HG02884 (cell line): ENCODE results near the gene DZANK1.
"Not testable (repeated sequence)": the region's sequence is repeated elsewhere in the genome, so short reads cannot be mapped to it uniquely, and the experiment has no call there.

Experiments used
- ATAC-seq: cut with Tn5 transposase; IDR thresholded peaks from one replicate; pipeline ENCODE4 v1.9.1; 2021; ENCODE audit warnings: mild to moderate bottlenecking, moderate library complexity; ENCODE audit not compliant: unreplicated experiment

The DZANK1 gene

DNA sequence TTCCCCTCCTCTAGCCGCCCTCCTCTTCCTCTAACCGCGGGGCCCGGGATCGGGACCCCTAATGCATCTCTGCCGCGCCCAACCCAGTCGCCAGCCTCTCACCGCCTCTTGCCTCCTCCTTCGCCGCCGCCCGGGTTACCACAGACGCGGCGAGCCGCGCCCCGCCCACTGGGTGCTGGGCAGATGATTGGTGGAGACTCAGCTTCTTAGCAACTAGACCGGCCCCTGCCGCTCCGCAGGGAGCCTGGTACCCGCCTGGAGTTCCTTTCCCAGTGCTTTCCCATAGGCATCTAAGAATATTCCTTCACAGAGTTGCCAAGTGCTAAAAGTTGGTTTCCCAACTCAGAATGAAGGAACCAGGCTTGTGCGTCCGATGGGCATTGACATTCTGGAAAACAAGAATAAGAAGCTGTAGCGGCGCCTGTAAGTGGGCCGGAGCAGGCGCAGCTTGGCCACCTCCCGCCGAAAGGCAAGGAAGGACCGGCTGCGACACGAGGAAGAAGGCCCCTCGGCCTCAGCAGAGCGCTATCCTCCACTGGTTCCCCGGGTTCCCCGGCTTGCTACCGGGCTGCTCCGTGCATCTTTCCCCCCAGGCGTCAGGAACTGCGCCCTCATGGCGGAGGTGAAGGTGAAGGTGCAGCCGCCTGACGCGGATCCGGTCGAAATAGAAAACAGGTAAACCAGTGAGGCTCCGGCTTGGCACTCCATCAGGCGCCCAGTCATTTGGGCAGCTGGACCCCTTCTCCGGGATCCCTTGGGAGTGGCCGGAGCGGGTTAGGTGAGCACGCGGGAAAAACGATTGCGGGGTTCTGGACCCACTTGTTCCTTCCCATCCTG is at the start of gene DZANK1, which contains the start of gene POLR3F:
Gene DZANK1, minus strand, starts transcription at position 137 of the 837 bp plus-strand sequence. CDS start 1,672 bp downstream, outside the sequence.
Gene POLR3F, plus strand, starts transcription at position 497 of the 837 bp plus-strand sequence. Its CDS starts 117 bp downstream, at position 614.
- peak; percentile 98 for ATAC-seq

DNA sequence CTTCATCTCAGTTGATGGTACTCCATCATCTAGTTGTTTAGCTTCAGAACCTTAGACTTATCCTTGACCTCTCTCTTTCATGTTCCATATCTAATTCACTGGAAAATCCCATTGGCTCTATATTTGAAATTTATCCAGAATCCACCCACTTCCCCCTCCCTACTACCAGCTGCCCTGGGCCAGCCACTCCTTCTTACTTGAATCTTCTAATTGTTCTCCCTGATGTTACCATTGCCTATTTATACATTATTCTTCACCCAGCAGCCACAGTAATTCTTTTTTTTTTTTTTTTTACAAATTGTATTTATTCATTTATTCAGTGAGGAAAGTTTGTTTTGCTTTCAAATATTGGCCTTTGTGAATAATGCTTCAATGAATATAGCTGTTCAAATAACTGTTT is 49.1 kb upstream of the DZANK1 start:
- ATAC-seq: no peak

DNA sequence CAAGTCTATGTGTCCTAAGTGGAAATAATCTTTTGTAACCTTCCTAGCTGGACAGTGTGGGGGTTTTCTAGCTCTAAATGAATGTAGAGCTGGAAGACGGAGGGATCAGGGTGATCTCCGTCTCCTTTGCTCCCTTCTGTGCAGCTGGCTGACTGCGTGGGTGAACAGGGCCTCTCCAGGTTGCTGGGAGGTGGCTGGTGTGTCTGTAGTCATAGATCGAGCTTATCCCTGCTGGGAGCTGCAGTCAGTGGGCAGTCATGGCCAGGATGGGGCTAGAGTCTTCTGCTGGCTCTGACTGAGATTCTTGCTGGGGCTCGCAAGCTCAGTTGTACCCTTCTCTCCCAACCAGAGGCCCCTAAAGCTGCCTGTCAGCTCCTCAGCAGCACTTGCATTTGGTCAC is 47.3 kb upstream of the DZANK1 start:
- no peak for ATAC-seq

DNA sequence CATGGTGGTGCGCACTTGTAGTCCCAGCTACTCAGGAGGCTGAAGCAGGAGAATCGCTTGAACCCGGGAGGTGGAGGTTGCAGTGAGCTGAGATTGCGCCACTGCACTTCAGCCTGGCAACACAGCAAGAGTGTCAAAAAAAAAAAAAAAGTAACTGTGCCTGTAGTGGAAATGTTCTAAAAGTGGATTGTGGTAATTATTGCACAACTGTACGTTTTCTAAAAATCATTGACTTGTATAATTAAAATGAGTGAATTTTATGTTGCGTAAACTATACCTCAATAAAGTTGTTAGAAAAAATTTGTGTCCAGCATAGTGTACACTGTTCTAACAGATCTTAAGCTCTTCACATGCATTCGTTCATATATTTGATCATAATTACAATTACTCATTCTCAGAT is 46.4 kb upstream of the DZANK1 start:
- ATAC-seq: no peak

DNA sequence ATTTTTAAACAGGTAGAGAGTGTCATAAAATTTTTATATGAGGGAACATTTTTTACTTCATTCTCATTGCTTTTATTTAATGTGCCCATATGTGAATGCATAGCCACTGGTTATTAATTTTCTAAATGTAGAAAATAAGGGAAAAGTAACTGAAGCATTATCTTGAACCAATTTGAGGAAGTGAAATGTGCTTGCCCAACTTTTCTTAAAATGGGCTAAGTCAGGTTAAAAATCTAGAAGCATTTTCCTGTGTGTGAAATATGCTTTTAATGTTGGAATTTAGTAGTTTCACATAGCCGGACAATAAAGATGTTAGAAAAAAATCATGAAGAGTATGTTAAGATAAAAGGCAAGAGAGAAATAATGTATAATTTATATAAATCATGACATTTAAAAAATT is 44.7 kb upstream of the DZANK1 start:
- ATAC-seq: no peak

DNA sequence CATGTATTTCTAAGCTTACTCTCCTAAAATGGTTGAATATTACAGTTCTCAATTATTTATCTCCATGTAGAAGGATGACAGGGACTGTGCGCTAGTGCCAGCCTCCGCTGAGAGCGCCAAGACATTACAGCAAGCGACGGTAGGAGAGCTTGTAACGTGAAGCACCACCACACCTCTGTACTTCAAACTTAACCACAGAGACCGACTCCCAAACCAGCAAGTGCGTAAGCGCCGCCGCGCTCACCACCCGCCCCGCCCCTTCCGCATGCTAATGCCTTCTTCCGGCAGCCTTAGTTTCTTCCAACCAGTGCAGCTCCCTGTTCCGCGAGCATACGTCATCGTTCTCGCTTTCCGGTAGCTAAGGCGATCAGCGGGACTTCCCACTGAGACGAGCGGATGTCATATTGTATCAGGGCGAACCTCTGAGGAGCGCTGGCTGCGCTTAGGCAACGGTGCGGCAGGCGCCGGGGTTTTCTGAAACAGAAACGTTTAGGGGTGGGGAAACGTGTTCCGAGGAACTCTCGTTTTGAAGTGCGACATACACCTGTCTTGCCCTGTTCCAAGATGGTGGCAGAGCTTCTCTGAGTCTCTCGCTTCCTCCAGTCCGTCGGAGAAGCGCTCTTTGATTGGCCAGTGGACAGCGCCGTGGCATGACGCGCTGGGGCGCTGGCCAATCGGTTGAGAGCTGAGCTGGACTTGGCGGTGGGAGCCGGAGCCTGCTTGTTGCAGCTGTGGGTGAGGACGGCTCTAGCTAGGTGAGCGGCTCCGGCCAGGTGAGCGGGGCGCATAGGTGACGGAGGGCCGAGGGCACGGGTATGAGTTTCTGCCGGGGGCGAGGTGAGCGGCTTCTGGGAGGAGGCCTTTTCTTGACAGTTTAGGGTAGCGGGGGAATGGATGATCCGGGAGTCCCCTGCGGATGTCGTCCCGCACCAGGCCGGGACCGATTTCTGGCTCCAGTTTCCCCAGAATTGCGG is 40.7 kb upstream of the DZANK1 start, which contains the start of gene SEC23B:
Gene SEC23B, plus strand, starts transcription at position 723 of the 974 bp plus-strand sequence. CDS start 2,896 bp downstream, outside the sequence.
- peak; percentile 93 for ATAC-seq

DNA sequence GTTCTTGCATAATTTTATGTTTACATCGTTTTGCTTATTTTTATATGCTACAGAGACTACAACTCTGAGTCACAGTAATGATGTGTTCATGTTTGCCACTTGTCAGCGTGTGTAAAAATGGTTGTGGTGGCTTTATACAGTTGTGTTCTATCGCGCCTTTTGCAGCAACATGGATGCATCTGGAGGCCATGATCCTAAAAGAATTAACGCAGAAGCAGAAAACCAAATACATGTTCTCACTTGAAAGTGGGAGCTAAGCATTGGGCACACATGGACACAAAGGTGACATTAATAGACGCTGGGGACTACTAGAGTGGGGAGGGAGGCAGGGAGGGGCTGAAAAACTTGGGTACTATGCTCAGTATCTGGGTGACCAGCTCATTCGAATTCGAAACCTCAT is 39.9 kb upstream of the DZANK1 start:
- ATAC-seq: no peak

DNA sequence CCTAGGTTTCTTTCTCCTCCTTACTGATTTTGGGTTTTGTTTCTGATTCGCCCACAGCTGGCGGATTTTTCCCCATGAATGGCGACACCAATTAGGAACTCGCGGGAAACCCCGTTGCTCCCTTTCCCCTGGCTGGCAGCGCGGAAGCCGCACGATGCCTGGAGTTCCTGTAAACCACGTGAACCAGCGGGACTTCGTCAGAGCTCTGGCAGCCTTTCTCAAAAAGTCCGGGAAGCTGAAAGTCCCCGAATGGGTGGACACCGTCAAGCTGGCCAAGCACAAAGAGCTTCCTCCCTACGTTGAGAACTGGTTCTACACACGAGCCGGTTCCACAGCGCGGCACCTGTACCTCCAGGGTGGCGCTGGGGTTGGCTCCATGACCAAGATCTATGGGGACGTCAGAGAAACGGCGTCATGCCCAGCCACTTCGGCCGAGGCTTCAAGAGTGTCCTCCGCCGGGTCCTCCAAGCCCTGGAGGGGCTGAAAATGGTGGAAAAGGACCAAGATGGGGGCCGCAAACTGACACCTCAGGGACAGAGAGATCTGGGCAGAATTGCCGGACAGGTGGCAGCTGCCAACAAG is 37.7 kb upstream of the DZANK1 start:
- ATAC-seq: no peak

DNA sequence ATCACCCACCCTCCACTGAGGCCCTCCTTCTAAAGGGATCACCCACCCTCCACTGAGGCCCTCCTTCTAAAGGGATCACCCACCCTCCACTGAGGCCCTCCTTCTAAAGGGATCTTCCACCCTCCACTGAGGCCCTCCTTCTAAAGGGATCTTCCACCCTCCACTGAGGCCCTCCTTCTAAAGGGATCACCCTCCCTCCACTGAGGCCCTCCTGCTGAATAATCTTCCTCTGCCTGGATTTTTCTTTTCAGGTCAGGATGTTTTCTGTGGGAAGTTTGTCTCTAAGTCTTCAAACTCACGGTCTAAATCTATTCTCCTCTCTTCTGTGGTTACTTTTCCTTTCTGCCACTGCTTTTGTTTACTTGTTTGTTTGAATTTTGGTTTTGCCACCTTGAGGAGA is 34.8 kb upstream of the DZANK1 start:
- ATAC-seq: not testable (repeated sequence)

DNA sequence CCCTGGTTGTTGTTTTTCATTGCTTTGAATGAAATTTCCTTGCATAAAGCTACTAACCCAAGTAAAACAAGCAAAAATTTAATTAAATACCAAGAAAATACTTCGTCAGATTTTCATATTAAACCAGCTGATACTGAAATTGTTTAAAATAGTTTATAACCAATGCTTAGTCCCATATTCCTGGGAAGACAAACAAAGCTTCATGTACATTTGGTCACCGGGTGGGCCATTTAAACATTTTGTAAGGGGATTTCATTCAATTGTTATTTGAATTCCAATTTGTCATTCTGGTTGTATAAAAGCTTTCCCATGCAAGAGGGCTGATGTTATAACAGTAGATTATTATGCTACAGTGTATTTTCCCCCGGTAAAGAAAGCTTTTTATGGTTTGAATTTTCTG is 30.8 kb upstream of the DZANK1 start:
- ATAC-seq: no peak

DNA sequence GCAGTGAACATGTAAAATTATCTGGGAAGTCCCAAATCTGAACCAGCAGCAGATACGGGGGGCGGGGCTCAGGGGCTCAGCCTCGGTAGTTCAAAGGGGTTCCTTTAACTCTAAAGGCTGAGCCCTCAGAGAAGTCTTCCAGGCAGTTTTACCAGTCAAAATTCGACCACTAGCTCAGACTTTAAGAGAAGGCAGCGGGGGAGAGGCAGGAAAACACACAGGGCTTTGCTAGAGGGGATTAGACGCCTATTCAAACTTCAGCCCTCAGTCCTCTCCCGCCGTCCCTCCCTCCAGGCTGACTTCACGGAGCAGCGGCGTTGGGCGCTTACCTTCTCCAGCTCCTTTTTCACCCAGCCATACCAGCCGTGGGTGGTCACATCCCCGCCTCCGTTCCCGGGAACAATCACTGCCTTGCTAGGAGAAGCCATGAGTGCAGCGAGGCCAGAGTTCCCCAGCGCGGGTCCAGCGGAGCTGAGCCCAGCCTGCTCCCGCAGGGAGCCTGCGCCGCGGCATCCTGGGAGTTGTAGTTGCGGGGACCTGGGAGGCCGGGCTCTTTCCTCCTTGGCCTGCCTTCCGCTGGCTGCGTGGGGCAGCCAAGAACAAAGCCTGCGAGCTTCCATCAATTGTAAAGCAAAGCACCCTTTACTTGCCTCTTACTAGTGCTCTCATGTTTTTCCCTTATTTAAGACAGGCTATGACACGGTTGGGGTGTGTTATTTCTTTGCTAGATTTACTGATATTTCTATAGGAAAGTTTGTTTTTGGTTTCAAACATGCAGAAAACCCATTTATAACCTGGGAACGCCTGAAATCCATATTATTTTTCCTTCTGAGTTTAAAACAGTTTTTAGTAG is 30.1 kb upstream of the DZANK1 start, which contains the start of gene RBBP9:
Gene RBBP9, minus strand, starts transcription at position 486 of the 853 bp plus-strand sequence. Its CDS starts 58 bp downstream, at position 428.
- peak; percentile 95 for ATAC-seq

DNA sequence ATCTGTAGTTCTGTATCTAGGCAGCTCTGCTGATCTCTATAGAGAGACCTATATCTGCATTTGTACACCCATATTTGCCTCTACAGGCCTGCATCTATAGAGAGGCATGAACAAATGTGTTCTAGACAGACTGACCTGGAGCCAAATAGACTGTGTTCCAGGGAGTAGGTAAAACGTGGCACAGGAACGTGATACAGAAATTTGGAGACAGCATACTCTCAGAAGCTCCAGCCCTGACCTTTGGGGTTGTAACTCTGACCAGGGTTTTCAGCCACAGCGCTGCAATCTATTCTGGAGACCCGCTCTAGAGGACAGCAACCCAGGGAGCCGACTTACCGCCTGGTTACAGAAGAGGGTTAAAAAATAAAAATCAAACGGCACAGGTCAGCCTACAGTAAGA is 29.2 kb upstream of the DZANK1 start:
- no peak for ATAC-seq

DNA sequence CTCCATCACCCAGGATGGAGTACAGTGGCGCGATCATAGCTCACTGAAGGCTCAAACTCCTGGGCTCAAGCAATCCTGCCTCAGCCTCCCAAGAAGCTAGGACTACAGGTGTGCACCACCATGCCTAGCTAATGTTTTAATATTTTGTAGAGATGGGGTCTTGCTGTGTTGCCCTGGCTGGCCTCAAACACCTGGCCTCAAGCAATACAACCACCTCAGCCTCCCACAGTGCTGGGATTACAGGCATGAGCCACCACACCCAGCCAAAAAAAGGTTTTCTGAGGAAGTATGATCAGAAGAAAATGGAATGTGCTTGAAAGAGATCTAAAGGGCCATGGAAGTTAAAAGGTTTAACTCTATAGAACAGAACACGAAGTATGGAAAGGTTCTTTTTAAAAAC is 21.5 kb upstream of the DZANK1 start:
- no peak for ATAC-seq

DNA sequence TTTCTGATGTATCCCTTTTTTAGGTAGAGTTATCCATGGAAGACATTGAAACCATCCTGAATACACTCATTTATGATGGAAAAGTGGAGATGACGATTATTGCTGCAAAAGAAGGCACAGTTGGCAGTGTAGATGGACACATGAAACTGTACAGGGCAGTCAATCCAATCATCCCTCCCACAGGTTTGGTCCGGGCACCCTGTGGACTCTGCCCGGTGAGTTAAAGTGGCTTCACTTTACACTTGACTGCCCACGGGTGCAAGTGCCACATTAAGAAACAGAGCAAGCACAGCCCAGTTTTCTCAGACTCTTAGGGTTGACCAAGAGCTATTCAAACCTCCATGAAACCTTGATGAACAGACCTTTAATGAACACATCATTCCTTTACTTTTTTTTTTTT is 14.8 kb upstream of the DZANK1 start:
- ATAC-seq: no peak

DNA sequence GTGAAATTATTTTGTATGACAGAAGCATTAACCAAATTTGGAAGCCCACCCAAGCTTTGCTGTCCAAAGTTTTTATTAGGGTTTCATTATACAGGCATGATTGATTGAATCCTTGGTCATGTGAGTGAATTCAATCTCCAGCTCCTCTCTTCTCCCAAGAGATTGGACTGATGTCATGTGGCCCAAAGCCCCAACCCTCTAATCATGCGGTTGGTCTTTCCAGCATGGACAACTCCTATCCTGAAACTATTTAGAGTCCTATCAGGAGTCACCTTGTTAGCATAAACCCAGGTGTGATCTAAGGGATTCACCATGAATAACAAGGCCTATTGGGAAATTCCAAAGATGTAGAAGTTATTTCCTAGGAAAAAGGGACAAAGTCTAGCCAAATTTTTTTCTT is 11.0 kb upstream of the DZANK1 start:
- ATAC-seq: no peak

DNA sequence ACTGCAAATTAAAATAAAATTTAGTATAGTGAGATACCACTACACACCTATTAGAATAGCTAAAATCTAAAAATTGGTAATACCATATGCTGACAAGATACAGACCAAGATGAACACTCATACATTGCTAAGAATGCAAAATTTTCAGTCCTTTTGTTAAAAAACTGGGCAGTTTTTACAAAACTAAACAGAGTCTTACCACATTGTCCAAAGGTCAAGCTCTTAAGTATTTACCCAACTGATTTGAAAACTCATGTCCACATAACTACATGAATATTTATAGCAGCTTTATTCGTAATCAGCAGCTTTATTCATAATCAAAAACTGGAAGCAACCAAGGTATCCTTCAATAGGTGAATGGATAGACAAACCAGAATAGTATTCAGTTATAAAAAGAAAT is 10.4 kb upstream of the DZANK1 start:
- ATAC-seq: no peak

DNA sequence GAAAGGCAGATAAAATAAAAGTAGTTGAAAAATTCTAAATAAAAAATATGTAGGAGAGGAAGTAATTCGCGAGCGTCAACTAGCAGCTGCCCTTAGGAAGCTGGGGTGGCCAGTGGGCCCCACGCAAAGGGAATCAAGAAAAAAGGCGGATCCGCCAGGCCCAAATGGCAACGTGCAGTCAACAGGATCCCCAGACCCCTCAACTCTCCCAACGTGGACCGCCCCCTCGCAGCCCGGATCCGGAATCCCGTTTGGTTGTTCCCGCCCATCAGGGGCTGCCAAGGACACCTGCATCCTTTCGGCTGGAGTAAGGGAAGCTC is 296 bp downstream of the DZANK1 start:
- ATAC-seq: peak; percentile 25

DNA sequence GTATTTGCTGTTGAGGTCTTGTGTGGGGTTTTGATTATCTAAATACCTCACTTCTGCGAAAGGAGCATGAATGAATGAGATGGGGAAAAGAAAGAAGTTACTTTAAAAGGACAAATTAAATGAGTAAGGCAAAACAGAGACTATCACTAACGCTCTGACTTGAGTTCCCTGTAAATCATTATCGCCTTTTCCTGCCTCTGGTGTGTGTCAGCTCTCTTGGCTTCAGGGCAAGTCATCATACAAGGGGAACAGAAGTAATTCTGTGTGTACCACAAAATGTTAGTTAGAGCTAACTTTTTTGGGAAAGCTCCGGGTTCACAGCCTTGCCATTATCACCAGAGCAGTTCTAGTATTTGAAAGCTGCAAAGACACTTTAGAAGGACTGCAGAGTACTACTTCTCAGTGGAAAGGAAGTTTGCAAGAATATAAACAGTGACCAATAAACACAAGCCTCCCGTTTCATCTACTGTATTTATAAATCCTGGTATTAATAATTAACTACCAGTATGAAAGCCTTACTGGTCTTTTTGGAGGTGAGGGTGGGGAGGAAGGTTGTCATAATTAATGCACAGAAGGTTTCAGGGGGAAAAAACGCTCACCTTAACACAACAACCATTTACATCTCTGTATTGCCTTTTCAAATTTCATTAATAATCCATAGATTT is 1.2 kb downstream of the DZANK1 start:
- no peak for ATAC-seq

DNA sequence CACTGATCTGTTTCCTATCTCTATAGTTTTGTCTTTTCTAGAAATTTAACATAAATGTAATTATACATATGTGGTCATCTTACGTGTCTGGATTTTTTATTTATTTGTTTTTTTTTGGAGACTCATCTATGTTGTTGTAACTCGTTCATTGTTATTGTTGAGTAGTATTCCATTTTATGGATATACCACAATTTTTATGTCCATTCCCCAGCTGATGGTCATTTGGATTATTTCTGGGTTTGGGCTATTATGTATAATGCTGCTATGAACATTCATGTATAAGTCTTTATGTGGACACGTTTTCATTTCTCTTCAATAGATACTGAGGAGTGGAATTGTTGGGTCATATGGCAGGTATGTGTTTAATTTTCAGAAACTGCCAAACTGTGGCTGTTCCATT is 10.2 kb downstream of the DZANK1 start:
- no peak for ATAC-seq

DNA sequence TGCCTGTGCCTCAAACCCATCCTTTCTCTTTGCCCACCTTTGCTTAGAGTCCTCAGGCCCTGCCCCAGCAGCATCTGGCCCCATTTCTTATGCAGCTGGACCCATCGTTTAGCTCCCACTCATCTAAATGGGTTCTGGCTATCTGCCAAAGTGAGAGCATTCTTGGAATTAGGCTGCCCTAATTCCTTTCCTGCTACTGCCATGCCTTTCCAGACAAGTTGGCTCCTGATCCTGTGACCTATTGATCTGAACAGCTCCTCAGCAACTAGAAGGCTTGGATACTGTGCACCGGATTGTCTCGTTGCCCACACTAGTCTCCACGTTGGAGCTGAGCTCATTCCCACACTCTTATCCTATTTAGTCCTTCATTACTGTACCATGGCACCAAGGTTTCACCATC is 22.9 kb downstream of the DZANK1 start:
- no peak for ATAC-seq
